Neuron (in vitro differentiated cells): Measurements from ENCODE around the gene ALK.

Experiments
- H2AFZ ChIP-seq: one replicate; pipeline ENCODE4 v1.6.1; 2013; ENCODE audit warnings: low read depth, mild to moderate bottlenecking, inconsistent platforms, low read length, moderate library complexity
- H3K27me3 ChIP-seq: one replicate; pipeline ENCODE4 v1.6.1; 2013; ENCODE audit warnings: low read length; ENCODE audit not compliant: insufficient read depth
- H3K36me3 ChIP-seq: one replicate; pipeline ENCODE4 v1.6.1; 2013; ENCODE audit warnings: low read length; ENCODE audit not compliant: insufficient read depth
- H3K4me1 ChIP-seq: one replicate; pipeline ENCODE4 v1.6.1; 2013; ENCODE audit warnings: low read length; ENCODE audit not compliant: insufficient read depth
- H3K4me3 ChIP-seq: 2 replicates; pipeline ENCODE4 v1.5.1; 2013; ENCODE audit warnings: mild to moderate bottlenecking, low read length, moderate library complexity
- H3K9me3 ChIP-seq: one replicate; pipeline ENCODE4 v1.6.1; 2013; ENCODE audit warnings: low read length

Gene ALK

DNA sequence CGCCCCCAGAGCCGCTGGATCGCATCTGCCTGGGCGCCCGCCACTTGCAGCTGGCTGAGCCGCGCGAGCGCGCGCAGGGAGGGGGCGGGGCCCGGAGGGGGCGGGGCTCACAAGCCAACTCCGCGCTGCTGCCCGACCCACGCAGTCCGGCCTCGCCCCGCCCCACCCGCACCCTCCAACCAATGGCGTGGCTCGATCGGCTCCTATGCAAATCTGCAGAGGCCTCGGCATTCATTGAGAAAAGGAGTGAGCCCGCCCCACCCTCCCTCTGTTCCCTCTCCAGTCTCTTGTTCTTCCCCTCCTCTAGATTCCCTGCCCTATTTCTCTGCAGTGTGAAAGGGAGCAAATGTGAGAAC lies at the start of gene ALK:
Gene ALK, minus strand, starts transcription at position 27 of the 356 bp plus-strand sequence. CDS start 927 bp downstream, outside the sequence.
- peaks cover 38% of the 10 kb centered on the region for H3K4me1 ChIP-seq
- H3K27me3 ChIP-seq: no peaks in the 10 kb centered on the region
- no peaks in the 10 kb centered on the region for H3K9me3 ChIP-seq
- peak within 1 kb of the TSS; percentile 84 for H2AFZ ChIP-seq
- H3K4me3 ChIP-seq: peak within 1 kb of the TSS; percentile 52
- H3K36me3 ChIP-seq: no peaks in the 10 kb centered on the region

DNA sequence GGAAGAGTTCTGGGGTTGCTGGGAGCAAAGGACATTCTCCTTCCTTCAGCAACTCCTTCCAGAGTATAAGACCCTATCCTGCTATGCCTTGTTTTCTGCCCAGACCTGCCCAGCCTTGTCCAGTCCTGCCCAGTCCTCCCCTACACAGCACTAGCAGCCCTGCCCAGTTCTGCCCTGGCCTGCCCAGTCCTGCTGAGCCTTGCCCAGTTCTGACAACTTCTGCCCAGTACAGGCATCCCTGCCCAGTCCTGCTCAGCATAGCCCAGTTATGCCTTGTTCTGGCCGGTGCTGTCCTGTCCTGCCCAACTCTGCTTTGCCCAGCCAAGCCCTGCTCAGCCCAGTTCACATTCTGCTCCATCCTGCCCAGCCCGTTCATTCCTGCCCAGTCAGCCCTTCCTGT lies 44.9 kb upstream of the ALK start:
- no peak overlapping the region for H2AFZ ChIP-seq
- no peaks in the 10 kb centered on the region for H3K4me1 ChIP-seq
- H3K9me3 ChIP-seq: no peaks in the 10 kb centered on the region
- H3K27me3 ChIP-seq: peaks cover 14% of the 10 kb centered on the region
- no peaks in the 10 kb centered on the region for H3K36me3 ChIP-seq
- H3K4me3 ChIP-seq: no peak overlapping the region

DNA sequence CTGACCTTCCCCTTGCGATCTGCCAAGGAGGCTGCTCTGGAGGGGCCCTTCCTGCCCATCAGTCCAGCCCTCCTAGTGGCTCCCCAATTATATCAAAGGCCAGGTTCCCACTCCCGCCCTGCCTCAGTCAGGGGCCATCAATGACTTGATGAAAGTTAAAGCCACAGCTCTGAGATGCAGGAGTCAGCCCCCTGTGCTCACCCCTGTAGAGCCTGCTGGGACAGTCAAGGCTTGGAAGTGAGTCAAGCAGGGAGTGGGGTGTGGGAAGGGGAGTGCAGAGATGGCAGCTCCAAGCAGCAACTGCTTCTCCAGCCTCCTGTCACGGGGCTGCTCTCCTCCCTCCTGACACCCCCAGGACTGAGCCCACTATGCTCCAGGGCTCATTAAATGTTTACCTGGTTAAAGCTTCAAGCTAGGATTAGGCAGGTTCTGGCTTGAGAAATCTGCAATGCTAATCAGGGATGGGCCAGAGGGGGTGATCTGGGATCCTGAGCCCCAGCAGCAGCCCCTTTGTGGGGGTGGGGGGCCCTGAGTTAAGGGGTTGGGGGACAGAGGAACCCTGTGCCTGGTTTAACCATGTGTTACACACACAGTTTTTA lies 42.7 kb upstream of the ALK start:
- H3K4me1 ChIP-seq: no peaks in the 10 kb centered on the region
- no peaks in the 10 kb centered on the region for H3K9me3 ChIP-seq
- no peak overlapping the region for H3K4me3 ChIP-seq
- peaks cover 10% of the 10 kb centered on the region for H3K27me3 ChIP-seq
- no peak overlapping the region for H2AFZ ChIP-seq
- H3K36me3 ChIP-seq: no peaks in the 10 kb centered on the region

DNA sequence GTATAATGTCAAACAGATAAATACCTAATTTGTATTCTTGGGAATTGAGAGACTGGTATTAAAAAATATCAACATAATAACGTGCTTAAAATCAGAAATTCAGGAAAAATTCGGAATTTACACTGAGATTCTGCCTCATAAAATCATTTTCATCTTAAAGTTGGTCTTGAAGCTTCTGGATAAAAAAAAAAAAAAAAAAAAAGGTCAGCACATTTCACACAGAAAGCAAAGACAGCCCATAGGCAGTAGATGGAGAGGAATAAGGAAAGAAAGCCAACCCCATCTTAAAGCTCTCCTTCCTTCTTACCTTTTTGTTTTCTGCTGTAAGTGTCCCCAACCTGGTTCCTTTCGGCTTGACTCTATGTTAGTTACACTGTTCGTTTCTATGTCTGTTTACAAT lies 41.5 kb upstream of the ALK start:
- Histone ChIP-seq H2AFZ (no peak overlapping the region), H3K4me3 (no peak overlapping the region), H3K36me3 (no peaks in the 10 kb centered on the region), H3K9me3 (no peaks in the 10 kb centered on the region), H3K27me3 (peaks cover 10% of the 10 kb centered on the region), H3K4me1 (no peaks in the 10 kb centered on the region)

DNA sequence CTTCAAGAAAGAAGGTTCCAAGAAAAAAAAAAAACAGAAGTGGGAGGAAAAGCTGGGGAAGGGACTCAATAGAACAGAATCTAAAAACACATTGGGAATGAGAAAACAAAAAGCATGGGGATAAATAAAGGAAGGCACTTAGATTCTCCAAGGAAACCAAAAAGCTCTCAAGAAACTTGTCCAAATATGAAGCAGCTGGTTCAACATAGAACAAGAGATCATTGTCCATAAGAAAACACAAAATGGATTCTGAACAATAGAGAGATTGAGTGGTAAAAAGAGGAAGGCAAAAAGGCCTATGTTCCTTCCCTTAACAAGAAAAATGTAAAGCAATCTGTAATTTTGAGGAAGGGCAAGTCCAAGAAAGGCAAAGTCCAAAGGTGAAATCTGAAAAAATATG lies 32.9 kb upstream of the ALK start:
- no peaks in the 10 kb centered on the region for H3K9me3 ChIP-seq
- H3K4me3 ChIP-seq: no peak overlapping the region
- H2AFZ ChIP-seq: no peak overlapping the region
- peaks cover 4% of the 10 kb centered on the region for H3K4me1 ChIP-seq
- no peaks in the 10 kb centered on the region for H3K36me3 ChIP-seq
- no peaks in the 10 kb centered on the region for H3K27me3 ChIP-seq

DNA sequence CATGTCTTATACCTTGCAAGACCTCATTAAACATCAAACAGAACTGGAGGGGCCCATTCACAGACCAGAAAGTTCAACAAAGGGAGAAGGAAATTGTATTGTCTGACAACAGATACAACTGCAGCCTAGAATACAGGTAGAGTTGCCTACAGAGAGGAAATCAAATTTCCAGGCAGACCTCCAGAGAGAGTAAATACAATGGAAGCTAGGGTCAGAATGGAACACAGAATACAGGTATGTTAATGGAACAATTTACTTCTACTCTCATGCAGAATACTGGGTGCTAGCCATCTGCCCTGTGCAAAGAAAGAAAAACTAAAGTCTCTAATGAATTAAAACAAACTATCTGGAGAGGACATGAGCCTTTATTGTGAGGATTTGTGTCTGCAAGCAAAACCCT lies 31.6 kb upstream of the ALK start:
- Histone ChIP-seq H2AFZ (no peak overlapping the region), H3K9me3 (no peaks in the 10 kb centered on the region), H3K4me3 (no peak overlapping the region), H3K27me3 (no peaks in the 10 kb centered on the region), H3K4me1 (peaks cover 4% of the 10 kb centered on the region), H3K36me3 (no peaks in the 10 kb centered on the region)

DNA sequence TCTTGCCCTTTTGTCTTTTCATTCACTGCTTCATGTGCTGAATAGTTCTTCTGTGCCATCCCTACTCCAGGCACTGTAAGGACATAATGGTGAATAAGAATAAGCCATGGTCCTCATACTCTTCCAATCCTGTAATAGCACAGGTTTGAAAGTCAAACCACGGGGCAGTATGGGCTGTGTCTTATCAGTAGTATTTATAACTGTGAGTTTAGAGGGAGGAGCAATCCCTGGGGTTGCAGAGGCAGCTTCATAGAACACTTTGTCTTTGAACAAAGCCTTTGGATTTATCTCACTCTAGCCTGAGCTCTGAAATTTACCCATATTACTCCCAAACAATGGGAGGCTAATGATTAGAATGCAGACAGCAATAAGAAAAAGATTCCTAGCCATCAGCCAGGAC lies 30.2 kb upstream of the ALK start:
- no peaks in the 10 kb centered on the region for H3K36me3 ChIP-seq
- no peak overlapping the region for H2AFZ ChIP-seq
- H3K9me3 ChIP-seq: no peaks in the 10 kb centered on the region
- no peaks in the 10 kb centered on the region for H3K27me3 ChIP-seq
- peaks cover 4% of the 10 kb centered on the region for H3K4me1 ChIP-seq
- no peak overlapping the region for H3K4me3 ChIP-seq

DNA sequence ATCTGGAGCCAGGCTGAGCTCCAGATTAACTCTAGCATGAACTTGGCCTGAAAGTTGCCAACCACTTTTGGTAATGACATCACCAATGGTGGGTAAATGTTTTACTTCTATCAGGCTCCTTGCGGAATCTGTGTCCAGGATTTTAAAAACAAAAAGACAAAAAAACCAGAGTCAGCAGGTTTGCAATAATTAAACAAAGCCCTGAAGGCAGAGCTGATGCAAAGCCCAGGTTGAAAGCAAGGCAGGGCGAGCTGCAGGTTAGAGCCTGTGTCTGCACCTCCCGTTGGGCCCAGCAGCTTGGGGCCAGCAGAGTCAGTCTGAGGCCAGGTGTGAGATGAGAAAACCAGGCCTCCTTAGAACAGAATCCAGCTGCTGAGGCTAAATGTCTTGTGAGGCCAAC lies 29.1 kb upstream of the ALK start:
- H3K4me1 ChIP-seq: peaks cover 4% of the 10 kb centered on the region
- H2AFZ ChIP-seq: no peak overlapping the region
- H3K27me3 ChIP-seq: no peaks in the 10 kb centered on the region
- no peaks in the 10 kb centered on the region for H3K36me3 ChIP-seq
- no peaks in the 10 kb centered on the region for H3K9me3 ChIP-seq
- H3K4me3 ChIP-seq: no peak overlapping the region

DNA sequence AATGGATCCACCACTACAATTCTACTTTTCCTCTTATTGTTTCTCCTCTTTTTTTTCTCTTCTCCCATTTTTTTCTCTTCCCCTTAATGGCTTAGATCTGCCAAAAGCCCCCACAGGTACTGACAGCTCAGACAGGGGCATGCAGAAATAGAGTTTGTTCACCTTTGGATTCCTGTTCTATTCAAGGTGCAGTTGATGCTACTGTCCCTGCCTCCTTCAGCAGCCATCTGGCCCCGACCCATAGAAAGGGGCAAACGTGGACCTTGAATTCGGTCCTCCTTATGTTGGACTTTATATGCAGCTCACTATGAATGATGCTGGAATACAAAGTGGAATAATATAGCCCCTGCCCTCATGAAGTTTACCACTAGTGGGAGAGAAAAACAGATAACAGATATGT lies 27.7 kb upstream of the ALK start:
- no peak overlapping the region for H3K4me3 ChIP-seq
- peaks cover under 1% of the 10 kb centered on the region for H3K4me1 ChIP-seq
- no peaks in the 10 kb centered on the region for H3K36me3 ChIP-seq
- no peaks in the 10 kb centered on the region for H3K27me3 ChIP-seq
- no peak overlapping the region for H2AFZ ChIP-seq
- no peaks in the 10 kb centered on the region for H3K9me3 ChIP-seq

DNA sequence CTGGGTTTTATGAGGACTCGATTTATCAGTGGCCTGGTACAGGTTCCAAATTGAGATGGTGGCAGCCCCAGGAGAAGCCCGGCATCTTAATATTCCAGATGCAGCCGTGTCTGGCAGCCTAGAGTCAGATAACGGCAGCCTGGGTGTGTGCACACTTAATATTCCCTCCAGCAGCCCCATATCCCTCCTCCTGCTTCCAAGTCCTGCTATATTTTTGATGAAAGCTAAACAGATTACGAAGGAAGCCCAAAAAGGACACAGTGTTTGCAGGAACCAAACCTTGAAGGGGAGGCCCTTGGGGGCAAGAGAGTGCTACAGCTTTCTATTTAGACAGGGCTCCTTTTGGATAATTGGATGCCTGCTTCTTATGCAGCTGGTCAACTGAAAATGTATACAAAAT lies 25.1 kb upstream of the ALK start:
- Histone ChIP-seq H2AFZ (no peak overlapping the region), H3K9me3 (no peaks in the 10 kb centered on the region), H3K27me3 (no peaks in the 10 kb centered on the region), H3K4me3 (no peak overlapping the region), H3K36me3 (no peaks in the 10 kb centered on the region), H3K4me1 (no peaks in the 10 kb centered on the region)

DNA sequence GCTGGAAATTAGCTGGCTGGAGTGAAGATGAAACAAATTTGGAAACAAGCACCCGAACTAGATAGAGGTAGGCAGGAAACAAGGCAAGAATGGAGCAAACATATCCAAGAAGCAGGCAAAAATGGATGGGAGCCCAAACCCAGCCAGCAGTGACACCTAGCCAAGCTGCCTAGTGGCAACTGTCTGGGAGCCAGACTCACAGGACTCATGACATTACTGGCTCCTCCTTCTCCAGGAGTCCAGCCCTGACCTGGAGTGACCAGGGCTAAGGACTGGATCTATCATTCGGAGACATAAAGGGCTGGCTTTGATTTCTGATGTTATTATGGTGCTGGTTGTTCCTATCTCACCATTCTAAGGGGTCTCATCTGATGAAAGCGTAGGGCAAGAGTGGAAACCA lies 21.3 kb upstream of the ALK start:
- no peaks in the 10 kb centered on the region for H3K4me1 ChIP-seq
- H3K27me3 ChIP-seq: no peaks in the 10 kb centered on the region
- no peaks in the 10 kb centered on the region for H3K36me3 ChIP-seq
- no peak overlapping the region for H2AFZ ChIP-seq
- H3K9me3 ChIP-seq: no peaks in the 10 kb centered on the region
- H3K4me3 ChIP-seq: no peak overlapping the region

DNA sequence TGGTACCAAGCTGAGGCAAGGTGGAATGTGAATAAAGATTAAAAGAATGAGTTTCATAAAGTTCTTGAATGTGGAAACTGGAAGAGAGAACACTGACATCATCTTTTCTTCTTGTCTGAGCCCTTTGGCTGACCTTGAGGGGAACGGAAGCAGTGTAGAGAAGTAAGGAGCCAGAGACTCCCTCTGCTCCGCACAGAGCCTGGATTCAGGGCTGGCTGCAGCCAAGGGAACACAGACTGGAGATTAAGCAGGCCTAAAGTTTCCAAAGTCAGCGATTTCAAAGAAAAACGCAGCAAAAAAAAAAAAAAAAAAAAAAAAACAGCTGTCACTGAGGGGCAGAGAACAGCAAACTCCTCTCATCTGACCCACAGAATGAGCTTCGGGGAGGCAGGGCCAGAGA lies 19.3 kb upstream of the ALK start:
- Histone ChIP-seq H3K4me1 (no peaks in the 10 kb centered on the region), H3K27me3 (peaks cover under 1% of the 10 kb centered on the region), H3K9me3 (no peaks in the 10 kb centered on the region), H2AFZ (no peak overlapping the region), H3K36me3 (no peaks in the 10 kb centered on the region), H3K4me3 (no peak overlapping the region)

DNA sequence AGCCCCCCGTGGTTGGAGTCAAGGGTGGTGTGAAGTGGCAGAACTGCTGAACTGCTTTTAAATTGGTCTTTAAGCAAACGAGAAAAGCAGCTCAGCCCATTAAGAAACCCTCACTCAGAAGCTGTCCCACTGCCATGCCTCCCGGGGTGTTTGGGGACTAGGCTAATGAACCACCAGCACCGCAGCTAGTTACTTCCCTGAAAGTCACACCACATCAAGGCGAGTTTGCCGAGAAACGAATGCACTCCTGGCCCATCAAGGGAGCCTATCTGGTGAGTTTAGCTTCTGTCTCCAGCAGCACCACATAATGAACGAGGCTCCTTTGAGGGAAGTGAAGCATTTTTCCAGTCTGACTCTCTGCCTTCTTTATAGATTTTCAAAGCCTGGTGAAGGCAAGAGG lies 14.6 kb upstream of the ALK start:
- Histone ChIP-seq H3K9me3 (no peaks in the 10 kb centered on the region), H3K4me1 (no peaks in the 10 kb centered on the region), H2AFZ (no peak overlapping the region), H3K4me3 (no peak overlapping the region), H3K27me3 (peaks cover 4% of the 10 kb centered on the region), H3K36me3 (no peaks in the 10 kb centered on the region)

DNA sequence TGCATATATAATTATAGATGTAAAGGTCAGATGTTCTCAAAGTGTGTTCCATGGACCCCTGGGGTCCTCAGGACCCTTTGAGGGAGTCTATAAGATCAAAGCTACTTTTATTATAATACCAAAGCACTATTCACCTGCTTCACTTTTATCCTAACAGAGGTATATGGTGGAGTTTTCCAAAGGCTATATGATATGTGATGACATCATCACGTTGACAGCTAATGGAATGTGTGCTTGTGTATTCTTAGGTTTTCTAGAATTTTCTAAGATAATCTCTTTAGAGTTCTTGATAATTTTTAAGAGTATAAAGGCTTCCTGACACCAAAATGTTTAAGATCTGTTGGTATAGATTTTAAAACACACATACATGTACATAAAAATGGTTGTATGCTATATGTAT lies 10.4 kb upstream of the ALK start:
- Histone ChIP-seq H3K36me3 (no peaks in the 10 kb centered on the region), H2AFZ (no peak overlapping the region), H3K4me1 (no peaks in the 10 kb centered on the region), H3K9me3 (no peaks in the 10 kb centered on the region), H3K4me3 (no peak overlapping the region), H3K27me3 (peaks cover 10% of the 10 kb centered on the region)
